ENCODE measurements around the gene RUFY1.
"Not testable (repeated sequence)": the region's sequence is repeated elsewhere in the genome, so short reads cannot be mapped to it uniquely, and the experiment has no call there.

GRCh38 chr5:179558261-179558799, 8.0 kb downstream of the RUFY1 start:
- not testable (repeated sequence) for TF ChIP-seq POLR2A, POLR2AphosphoS5 (IDR thresholded peaks at IDR 0.05; ENCODE audit: low read depth, low read length)
